Spleen (tissue), 11 donors: Measurements from ENCODE around the gene UGP2. TPM values are rescaled to one million over a fixed set of nuclear protein-coding genes. Genes with fewer than 3 reads are reported as not detected.

Source experiments
- DNase-seq: peaks from one replicate; pipeline ENCODE4 v3.0.0-alpha.2; 2020
- H3K27ac ChIP-seq, 8 donors: fragments of 200-600 bp; sonication (generic) in 7 of 8; 1 replicate in 4 of 8; 2 replicates in 4 of 8; pipeline versions ENCODE4 v1.5.0 to v1.8.0; 2016 to 2021; ENCODE audit warnings: inconsistent platforms in 4 of 8, mild to moderate bottlenecking in 4 of 8, moderate library complexity in 1 of 8
- H3K27me3 ChIP-seq, 7 donors: fragments of 200-600 bp; sonication (generic) in 6 of 7; replicated peaks in 1 of 7; 1 replicate in 4 of 7; 2 replicates in 3 of 7; pipeline versions ENCODE4 v1.5.0 to v1.8.0; 2016 to 2021; ENCODE audit warnings: inconsistent platforms in 3 of 7, mild to moderate bottlenecking in 1 of 7
- H3K36me3 ChIP-seq, 6 donors: fragments of 200-600 bp; sonication (generic) in 5 of 6; 1 replicate in 4 of 6; 2 replicates in 2 of 6; pipeline versions ENCODE4 v1.5.0 to v1.8.0; 2016 to 2021; ENCODE audit warnings: inconsistent platforms in 2 of 6
- H3K4me1 ChIP-seq, 6 donors: fragments of 200-600 bp; sonication (generic) in 5 of 6; 1 replicate in 3 of 6; 2 replicates in 3 of 6; pipeline versions ENCODE4 v1.5.0 to v1.8.0; 2016 to 2021; ENCODE audit warnings: inconsistent platforms in 3 of 6
- H3K4me3 ChIP-seq, 8 donors: fragments of 200-600 bp; sonication (generic) in 7 of 8; 1 replicate in 4 of 8; 2 replicates in 4 of 8; pipeline versions ENCODE4 v1.5.0 to v1.8.0; 2016 to 2021; ENCODE audit warnings: inconsistent platforms in 4 of 8, mild to moderate bottlenecking in 4 of 8, moderate library complexity in 2 of 8
- H3K9me3 ChIP-seq, 8 donors: fragments of 200-600 bp; sonication (generic) in 7 of 8; 1 replicate in 4 of 8; 2 replicates in 4 of 8; pipeline versions ENCODE4 v1.5.0 to v1.8.0; 2016 to 2021; ENCODE audit warnings: inconsistent platforms in 4 of 8
- CTCF ChIP-seq, 11 experiments: fragments of 200-600 bp in 7 of 11; fragments of 450-650 bp in 4 of 11; sonication (generic) in 4 of 11; IDR thresholded peaks in 8 of 11; conservative IDR thresholded peaks in 3 of 11; 1 replicate in 7 of 11; 2 replicates in 4 of 11; pipeline versions ENCODE4 v1.4.0 to v1.8.0; 2016 to 2021; ENCODE audit warnings: antibody characterized with exemption in 11 of 11, inconsistent platforms in 4 of 11, mild to moderate bottlenecking in 1 of 11
- POLR2A ChIP-seq, 3 donors: fragments of 450-650 bp; IDR thresholded peaks; one replicate each; pipeline ENCODE4 v1.5.1; 2017; ENCODE audit warnings: antibody characterized with exemption in 3 of 3, mild to moderate bottlenecking in 1 of 3
- POLR2AphosphoS5 ChIP-seq, 3 donors: sonication (generic); formaldehyde crosslinking; IDR thresholded peaks; one replicate each; pipeline ENCODE4 v1.5.1; 2017; ENCODE audit warnings: antibody characterized with exemption in 3 of 3
- WGBS, 5 donors: extraction: QIAGEN DNeasy Blood & Tissue Kit in 3 of 5; methylation state at CpG; one replicate each; pipeline versions ENCODE4 v1.1.5 to v1.1.7; 2013 to 2018; 5-methylcytosine and 5-hydroxymethylcytosine counted together
- intact Hi-C: fragments of 100-400 bp; cut with DNase I; formaldehyde crosslinking; loops from one replicate; pipeline ENCODE4 v1.15.0; 2023; ENCODE audit warnings: low total_unique reads
- polyA plus RNA-seq, 3 donors: library from polyadenylated mRNA; stranded (reverse); fragments of 200-250 nt; gene quantifications; one replicate each; pipeline ENCODE4 v1.2.1, GENCODE V29; 2013
- total RNA-seq, 7 donors: library from RNA; depleted of rRNA in 3 of 7; stranded (reverse); fragments of >200 nt in 3 of 7; fragmentation: NEBNext Ultra II Directional in 4 of 7; extraction: Animal tissue kit (Norgen Biotek cat#: 25700) in 4 of 7; gene quantifications; one replicate each; pipeline versions ENCODE4 v1.1.0 to v1.2.1, GENCODE V29; 2016 to 2021
- donor health status: healthy with polysubstance abuse.
- donor health status: DM: no; HTN: no; CAD: no; lungs with moderate emphysema.
- donor health status: DM: no; HTN: no; CAD: no.
- donor health status: Bipolar disorder and iron deficiency.
- donor health status: healthy.
- donor health status: DM: no; HTN: no; CAD: no.
- donor health status: DM: yes; HTN: yes; CAD: no.

Gene UGP2
- total and polyA plus RNA-seq, 10 donors = 46.3 to 106 (median 76.1) TPM

- H3K27ac ChIP-seq = no peak overlapping the region
- no peak overlapping the region for H3K4me3 ChIP-seq
- H3K36me3 ChIP-seq = peaks cover 0 to 100% (median 82%) of the 10 kb centered on the region in 6 donors
- no peak for DNase-seq
- 82 to 90% (median 85%) methylated on average over 2 of the region's 2 CpGs for WGBS, 5 donors
- intact Hi-C loops = no loop called here
- H3K4me1 ChIP-seq = no peaks in the 10 kb centered on the region
- no peaks in the 10 kb centered on the region for H3K27me3 ChIP-seq
- TF ChIP-seq CTCF (IDR thresholded peaks at IDR 0.05 in 8 of 11, conservative IDR thresholded peaks at IDR 0.05 in 3 of 11) = no peak
- TF ChIP-seq POLR2A (IDR thresholded peaks at IDR 0.05) = no peak
- no peak for TF ChIP-seq POLR2AphosphoS5 (IDR thresholded peaks at IDR 0.05)
- no peaks in the 10 kb centered on the region for H3K9me3 ChIP-seq
Measured at GRCh38 chr2:63890678-63891077, 49.0 kb downstream of the UGP2 start.

- Histone ChIP-seq H3K36me3 (peaks cover 0 to 100% (median 78%) of the 10 kb centered on the region in 6 donors), H3K27me3 (no peaks in the 10 kb centered on the region), H3K9me3 (no peaks in the 10 kb centered on the region), H3K4me3 (no peak overlapping the region), H3K4me1 (no peaks in the 10 kb centered on the region), H3K27ac (no peak overlapping the region)
- intact Hi-C loops = no loop called here
- TF ChIP-seq POLR2A (IDR thresholded peaks at IDR 0.05) (no peak), CTCF (IDR thresholded peaks at IDR 0.05 in 8 of 11, conservative IDR thresholded peaks at IDR 0.05 in 3 of 11) (no peak), POLR2AphosphoS5 (IDR thresholded peaks at IDR 0.05) (no peak)
- WGBS, 5 donors = 64 to 93% (median 80%) methylated on average over 1 of the region's 1 CpG
- no peak for DNase-seq
Measured at GRCh38 chr2:63891488-63892030, 49.9 kb downstream of the UGP2 start.

GRCh38 chr2:63893163-63893562, 51.5 kb downstream of the UGP2 start:
- no peak overlapping the region for H3K4me3 ChIP-seq
- H3K36me3 ChIP-seq = peaks cover 0 to 100% (median 67%) of the 10 kb centered on the region in 6 donors
- H3K9me3 ChIP-seq = no peaks in the 10 kb centered on the region
- intact Hi-C loops = no loop called here
- TF ChIP-seq CTCF (IDR thresholded peaks at IDR 0.05 in 8 of 11, conservative IDR thresholded peaks at IDR 0.05 in 3 of 11) (no peak), POLR2A (IDR thresholded peaks at IDR 0.05) (no peak), POLR2AphosphoS5 (IDR thresholded peaks at IDR 0.05) (no peak)
- no peak for DNase-seq
- no peaks in the 10 kb centered on the region for H3K27me3 ChIP-seq
- H3K27ac ChIP-seq = no peak overlapping the region
- H3K4me1 ChIP-seq = no peaks in the 10 kb centered on the region
- 90 to 97% (median 91%) methylated on average over 2 of the region's 2 CpGs for WGBS, 5 donors

GRCh38 chr2:63894167-63894566, 52.5 kb downstream of the UGP2 start:
- Histone ChIP-seq H3K27ac (no peak overlapping the region), H3K9me3 (no peaks in the 10 kb centered on the region), H3K36me3 (peaks cover 0 to 100% (median 63%) of the 10 kb centered on the region in 6 donors), H3K4me1 (no peaks in the 10 kb centered on the region), H3K4me3 (no peak overlapping the region), H3K27me3 (no peaks in the 10 kb centered on the region)
- intact Hi-C loops = no loop called here
- TF ChIP-seq POLR2AphosphoS5 (IDR thresholded peaks at IDR 0.05) = no peak
- no peak for TF ChIP-seq POLR2A (IDR thresholded peaks at IDR 0.05)
- no peak for TF ChIP-seq CTCF (IDR thresholded peaks at IDR 0.05 in 8 of 11, conservative IDR thresholded peaks at IDR 0.05 in 3 of 11)
- 76 to 100% (median 97%) methylated on average over 1 of the region's 1 CpG for WGBS, 5 donors
- no peak for DNase-seq
